DND-41 (cell line): Measurements from ENCODE around the gene FAM114A1.

Experiments used
- ATAC-seq: fragments of 200-7000 bp; cut with Tn5 transposase; 3 replicates; pipeline ENCODE4 v1.9.1; 2021; ENCODE audit warnings: low read depth; ENCODE audit not compliant: insufficient read depth
- DNase-seq: peaks from one replicate; pipeline ENCODE4 v3.0.0-alpha.2; 2020
- H2AFZ ChIP-seq: 2 replicates; pipeline ENCODE4 v1.6.0; 2012; ENCODE audit warnings: low read depth, low read length
- H3K27ac ChIP-seq: 2 replicates; pipeline ENCODE4 v1.5.1; 2012; ENCODE audit warnings: low read length, inconsistent platforms
- H3K27me3 ChIP-seq: fragments of 200-600 bp; sonication (generic); 2 replicates; pipeline ENCODE4 v1.6.0; 2012; ENCODE audit warnings: low read length, mild to moderate bottlenecking, inconsistent platforms; ENCODE audit not compliant: insufficient read depth, poor library complexity
- H3K36me3 ChIP-seq: 2 replicates; pipeline ENCODE4 v1.5.1; 2012; ENCODE audit warnings: low read length, inconsistent platforms; ENCODE audit not compliant: insufficient read depth
- H3K4me1 ChIP-seq: 2 replicates; pipeline ENCODE4 v1.5.1; 2012; ENCODE audit warnings: mild to moderate bottlenecking, low read length; ENCODE audit not compliant: insufficient read depth
- H3K4me2 ChIP-seq: 2 replicates; pipeline ENCODE4 v1.6.0; 2012; ENCODE audit warnings: mild to moderate bottlenecking, moderate library complexity, low read length, inconsistent platforms; ENCODE audit not compliant: insufficient read depth
- H3K4me3 ChIP-seq, 2 experiments: fragments of 200-600 bp in 1 of 2; shearing (Covaris generic) in 1 of 2; 2 replicates each; pipeline ENCODE4 v1.5.1; 2012 to 2016; ENCODE audit warnings: inconsistent platforms in 2 of 2, low read length in 2 of 2, mild to moderate bottlenecking in 2 of 2, low read depth in 1 of 2, moderate library complexity in 1 of 2
- H3K79me2 ChIP-seq: 2 replicates; pipeline ENCODE4 v1.6.0; 2012; ENCODE audit warnings: low read length, inconsistent platforms; ENCODE audit not compliant: insufficient read depth
- H3K9ac ChIP-seq: 2 replicates; pipeline ENCODE4 v1.6.0; 2012; ENCODE audit warnings: low read depth, mild to moderate bottlenecking, inconsistent platforms, low read length, moderate library complexity
- H3K9me3 ChIP-seq: 2 replicates; pipeline ENCODE4 v1.5.1; 2012; ENCODE audit warnings: low read length, moderate library complexity, mild to moderate bottlenecking, inconsistent platforms; ENCODE audit not compliant: insufficient read depth, severe bottlenecking
- H4K20me1 ChIP-seq: 2 replicates; pipeline ENCODE4 v1.6.0; 2012; ENCODE audit warnings: low read length; ENCODE audit not compliant: insufficient read depth
- CTCF ChIP-seq: IDR thresholded peaks from 2 replicates; pipeline ENCODE4 v1.5.1; 2012; ENCODE audit warnings: borderline replicate concordance, low read length, moderate library complexity, mild to moderate bottlenecking; ENCODE audit not compliant: poor library complexity, severe bottlenecking; ENCODE audit errors: extremely low read depth
- EZH2 ChIP-seq: IDR thresholded peaks from 3 replicates; pipeline ENCODE4 v1.6.1; 2012; ENCODE audit warnings: borderline replicate concordance, low read depth, mild to moderate bottlenecking, moderate library complexity, low read length, inconsistent platforms; ENCODE audit not compliant: severe bottlenecking

Gene FAM114A1

GRCh38 chr4:38823766-38824165 is 43.8 kb upstream of the FAM114A1 start:
- no peak for TF ChIP-seq EZH2
- TF ChIP-seq CTCF, result no peak
- Histone ChIP-seq H3K9ac (no peak overlapping the region), H3K9me3 (no peaks in the 10 kb centered on the region), H3K27ac (no peak overlapping the region), H3K36me3 (no peaks in the 10 kb centered on the region), H3K27me3 (no peaks in the 10 kb centered on the region), H3K4me2 (no peak overlapping the region), H2AFZ (no peak overlapping the region), H4K20me1 (no peaks in the 10 kb centered on the region), H3K4me3 (no peak overlapping the region), H3K4me1 (no peaks in the 10 kb centered on the region), H3K79me2 (no peaks in the 10 kb centered on the region)
- DNase-seq (no peak), ATAC-seq (no peak)

- Histone ChIP-seq H3K4me2 (no peak overlapping the region), H2AFZ (no peak overlapping the region), H3K36me3 (no peaks in the 10 kb centered on the region), H3K4me3 (no peak overlapping the region), H4K20me1 (no peaks in the 10 kb centered on the region), H3K79me2 (no peaks in the 10 kb centered on the region), H3K9me3 (no peaks in the 10 kb centered on the region), H3K9ac (no peak overlapping the region), H3K27me3 (no peaks in the 10 kb centered on the region), H3K27ac (no peak overlapping the region), H3K4me1 (no peaks in the 10 kb centered on the region)
- TF ChIP-seq CTCF (no peak), EZH2 (no peak)
- ATAC-seq (no peak), DNase-seq (no peak)
Measured at GRCh38 chr4:38829237-38829636, 38.4 kb upstream of the FAM114A1 start.

GRCh38 chr4:38831653-38832052 is 36.0 kb upstream of the FAM114A1 start:
- DNase-seq (no peak), ATAC-seq (no peak)
- Histone ChIP-seq H3K9ac (no peak overlapping the region), H3K4me3 (no peak overlapping the region), H3K9me3 (no peaks in the 10 kb centered on the region), H3K36me3 (no peaks in the 10 kb centered on the region), H4K20me1 (no peaks in the 10 kb centered on the region), H3K4me2 (no peak overlapping the region), H3K4me1 (no peaks in the 10 kb centered on the region), H3K27ac (no peak overlapping the region), H2AFZ (no peak overlapping the region), H3K27me3 (no peaks in the 10 kb centered on the region), H3K79me2 (no peaks in the 10 kb centered on the region)
- no peak for TF ChIP-seq CTCF
- TF ChIP-seq EZH2, result no peak

- no peak overlapping the region for H3K4me3 ChIP-seq
- H3K4me1 ChIP-seq, result no peaks in the 10 kb centered on the region
- H3K27ac ChIP-seq, result no peak overlapping the region
- H3K79me2 ChIP-seq, result no peaks in the 10 kb centered on the region
- H3K9ac ChIP-seq, result no peak overlapping the region
- no peaks in the 10 kb centered on the region for H3K27me3 ChIP-seq
- no peak overlapping the region for H2AFZ ChIP-seq
- no peaks in the 10 kb centered on the region for H3K36me3 ChIP-seq
- no peaks in the 10 kb centered on the region for H4K20me1 ChIP-seq
- no peak overlapping the region for H3K4me2 ChIP-seq
- DNase-seq, result no peak
- H3K9me3 ChIP-seq, result no peaks in the 10 kb centered on the region
- TF ChIP-seq CTCF (no peak), EZH2 (no peak)
- ATAC-seq, result no peak
Measured at GRCh38 chr4:38832206-38832605, 35.4 kb upstream of the FAM114A1 start.
